Measurements from ENCODE around the gene TFAP2C. TPM values are rescaled to one million over a fixed set of nuclear protein-coding genes. Genes with fewer than 3 reads are reported as not detected.

The TFAP2C gene
- total and polyA plus RNA-seq, 9 of the 15 experiments (the other 6 are each of a cell fraction or from before 2014, with no cell fraction given), result 0.03 to 0.04 TPM; not detected in 7

DNA sequence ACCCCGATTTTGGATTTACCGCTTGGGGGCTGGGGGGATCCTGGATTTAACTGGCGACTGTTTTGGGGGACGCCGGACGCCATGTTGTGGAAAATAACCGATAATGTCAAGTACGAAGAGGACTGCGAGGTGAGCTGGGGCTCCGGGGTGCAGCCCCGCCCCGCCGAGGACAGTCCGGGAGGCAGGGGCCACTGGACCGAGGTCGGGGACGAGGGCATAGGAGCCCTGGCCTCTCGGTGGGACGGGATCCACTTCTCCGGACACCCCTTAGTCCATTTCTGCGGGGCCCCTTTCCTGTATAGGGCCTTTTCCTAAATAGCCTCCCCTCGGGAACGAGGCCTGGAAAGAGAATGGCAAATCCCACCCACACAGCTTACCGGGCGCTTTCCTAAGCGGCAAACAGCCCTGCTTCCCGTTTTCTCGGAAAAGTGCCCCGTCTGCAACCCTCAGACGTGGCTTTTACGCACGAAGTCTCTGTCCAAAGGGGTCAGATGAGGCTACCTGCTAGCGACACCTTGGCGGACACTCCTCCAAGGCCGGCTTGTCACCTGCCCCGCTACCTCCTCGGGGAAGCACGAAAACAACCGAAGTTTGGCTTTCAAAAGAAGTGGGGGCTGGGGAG is 469 bp downstream of the TFAP2C start:
- Histone ChIP-seq H3K4me1 (replicated peaks in 1 of 2; ENCODE audit: control insufficient read depth in 2 of 2, insufficient read depth in 2 of 2, low read length in 2 of 2) (peaks cover 0 to 48% of the 10 kb centered on the region in 2 experiments; a peak in 2 of 5 replicates), H3K9ac (ENCODE audit: insufficient read depth in 1 of 2, low read depth in 2 of 2, low read length in 2 of 2) (peak overlapping the region in 1 of 2 experiments; percentile 58; a peak in 2 of 4 replicates), H3K9me3 (replicated peaks; ENCODE audit: control insufficient read depth, insufficient read depth, low read depth, low read length) (no peaks in the 10 kb centered on the region), H3K36me3 (ENCODE audit: control insufficient read depth, insufficient read depth, low read length) (no peaks in the 10 kb centered on the region), H3K27me3 (ENCODE audit: control insufficient read depth in 2 of 2, insufficient read depth in 2 of 2, low read length in 2 of 2) (peaks cover 36 to 74% of the 10 kb centered on the region in 2 experiments), H3K27ac (ENCODE audit: extremely low read depth, low read depth, low read length) (no peak overlapping the region), H3K4me3 (peak overlapping the region; percentile 19), H4K20me1 (replicated peaks; ENCODE audit: control insufficient read depth, insufficient read depth, low read length) (no peaks in the 10 kb centered on the region), H3K79me2 (ENCODE audit: control insufficient read depth, insufficient read depth, low read length) (no peaks in the 10 kb centered on the region), H3K4me2 (ENCODE audit: insufficient read depth, low read length) (peak overlapping the region; percentile 32; the same call in 1 of the 2 replicates), H3K9me1 (ENCODE audit: control insufficient read depth, insufficient read depth, low read length) (peaks cover 2% of the 10 kb centered on the region), H2AFZ (ENCODE audit: low read depth, low read length) (0 out of 2 replicates have a peak overlapping the region, but pooled peaks have one; percentile 45)
- no peak for ATAC-seq
- no peak for DNase-seq (ENCODE audit: extremely low read depth in 1 of 4, low spot score in 3 of 4)
- intact Hi-C loops (cut with micrococcal nuclease), result no loop called here
- CTCF ChIA-PET (ENCODE audit: low intra/inter-chr PET ratio), result no interaction called here
- 3% methylated on average over 22 of the region's 39 CpGs for WGBS (ENCODE audit: insufficient coverage, low coverage, missing lambda C conversion rate)
- no peak for FAIRE-seq
- no TSS peak for BruUV-seq (replicated peaks)
- in situ Hi-C loops (cut with MboI), result no loop called here
- POLR2A ChIA-PET, result no interaction called here
- TF ChIP-seq MAFG (tag; conservative IDR thresholded peaks at IDR 0.05), result no peak

DNA sequence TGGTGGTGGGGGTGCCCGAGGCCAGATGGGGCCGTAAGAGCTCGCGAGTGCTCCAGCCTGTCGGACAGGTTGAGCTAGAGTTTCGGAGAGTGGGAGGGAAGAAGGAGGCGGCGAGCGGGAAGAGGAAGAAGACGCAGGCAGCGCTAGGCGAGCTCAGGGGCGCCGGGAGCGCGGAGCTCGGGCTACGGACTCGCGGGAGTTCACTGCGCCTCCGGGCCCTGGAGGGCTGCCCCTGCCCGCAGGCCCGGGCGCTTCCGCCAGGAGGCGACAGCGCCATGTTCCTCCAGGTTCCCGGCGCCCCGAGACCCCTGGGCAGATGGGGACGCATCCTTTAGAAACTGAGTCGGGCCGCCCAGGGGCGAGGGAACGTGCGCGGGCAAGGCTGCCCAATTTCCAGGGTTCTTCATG is 984 bp downstream of the TFAP2C start:
- no peak overlapping the region for H3K4me3 ChIP-seq
- DNase-seq (ENCODE audit: extremely low read depth in 1 of 4, low spot score in 3 of 4), result peak; percentile 7 to 39 (median 24)
- no peak overlapping the region for H3K9ac ChIP-seq (ENCODE audit: insufficient read depth in 1 of 2, low read depth in 2 of 2, low read length in 2 of 2)
- no TSS peak for BruUV-seq (replicated peaks)
- no peak overlapping the region for H3K4me2 ChIP-seq (ENCODE audit: insufficient read depth, low read length)
- POLR2A ChIA-PET, result no interaction called here
- H3K79me2 ChIP-seq (ENCODE audit: control insufficient read depth, insufficient read depth, low read length), result no peaks in the 10 kb centered on the region
- no peaks in the 10 kb centered on the region for H4K20me1 ChIP-seq (replicated peaks; ENCODE audit: control insufficient read depth, insufficient read depth, low read length)
- CTCF ChIA-PET (ENCODE audit: low intra/inter-chr PET ratio), result no interaction called here
- H3K4me1 ChIP-seq (replicated peaks in 1 of 2; ENCODE audit: control insufficient read depth in 2 of 2, insufficient read depth in 2 of 2, low read length in 2 of 2), result peaks cover 0 to 46% of the 10 kb centered on the region in 2 experiments; a peak in 2 of 5 replicates
- H3K27me3 ChIP-seq (ENCODE audit: control insufficient read depth in 2 of 2, insufficient read depth in 2 of 2, low read length in 2 of 2), result peaks cover 36 to 76% of the 10 kb centered on the region in 2 experiments
- H3K36me3 ChIP-seq (ENCODE audit: control insufficient read depth, insufficient read depth, low read length), result no peaks in the 10 kb centered on the region
- intact Hi-C loops (cut with micrococcal nuclease), result no loop called here
- 23% methylated on average over 8 of the region's 38 CpGs for WGBS (ENCODE audit: insufficient coverage, low coverage, missing lambda C conversion rate)
- no peaks in the 10 kb centered on the region for H3K9me3 ChIP-seq (replicated peaks; ENCODE audit: control insufficient read depth, insufficient read depth, low read depth, low read length)
- in situ Hi-C loops (cut with MboI), result no loop called here
- no peak overlapping the region for H3K27ac ChIP-seq (ENCODE audit: extremely low read depth, low read depth, low read length)
- H3K9me1 ChIP-seq (ENCODE audit: control insufficient read depth, insufficient read depth, low read length), result peaks cover 2% of the 10 kb centered on the region
- no peak overlapping the region for H2AFZ ChIP-seq (ENCODE audit: low read depth, low read length)
- no peak for FAIRE-seq
- ATAC-seq, result peak; percentile 47
- TF ChIP-seq CHD1 (IDR thresholded peaks at IDR 0.05; ENCODE audit: low read length), result no peak
- no peak for TF ChIP-seq SIX5 (IDR thresholded peaks at IDR 0.05; ENCODE audit: borderline replicate concordance in 1 of 2, insufficient read depth in 1 of 2, low read depth in 1 of 2, low read length in 2 of 2)
- no peak for TF ChIP-seq NR1H2 (CRISPR knock-in tag; IDR thresholded peaks at IDR 0.05)
- TF ChIP-seq, protein P1, sequence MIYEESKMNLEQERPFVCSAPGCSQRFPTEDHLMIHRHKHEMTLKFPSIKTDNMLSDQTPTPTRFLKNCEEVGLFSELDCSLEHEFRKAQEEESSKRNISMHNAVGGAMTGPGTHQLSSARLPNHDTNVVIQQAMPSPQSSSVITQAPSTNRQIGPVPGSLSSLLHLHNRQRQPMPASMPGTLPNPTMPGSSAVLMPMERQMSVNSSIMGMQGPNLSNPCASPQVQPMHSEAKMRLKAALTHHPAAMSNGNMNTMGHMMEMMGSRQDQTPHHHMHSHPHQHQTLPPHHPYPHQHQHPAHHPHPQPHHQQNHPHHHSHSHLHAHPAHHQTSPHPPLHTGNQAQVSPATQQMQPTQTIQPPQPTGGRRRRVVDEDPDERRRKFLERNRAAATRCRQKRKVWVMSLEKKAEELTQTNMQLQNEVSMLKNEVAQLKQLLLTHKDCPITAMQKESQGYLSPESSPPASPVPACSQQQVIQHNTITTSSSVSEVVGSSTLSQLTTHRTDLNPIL (CRISPR knock-in tag; IDR thresholded peaks at IDR 0.05), result no peak
- 0 out of 4 replicates have a peak, but pooled peaks of 1 of the 2 experiments have one; percentile 15 for TF ChIP-seq RAD21 (CRISPR knock-in tag; conservative IDR thresholded peaks at IDR 0.05 in 1 of 2, IDR thresholded peaks at IDR 0.05 in 1 of 2)
- no peak for TF ChIP-seq RERE (CRISPR knock-in tag; IDR thresholded peaks at IDR 0.05; ENCODE audit: borderline replicate concordance)

All from K562 (cell line).